ENCODE measurements around the gene PDXDC1. TPM values are rescaled to one million over a fixed set of nuclear protein-coding genes. Genes with fewer than 3 reads are reported as not detected.
A peak's percentile ranks its signal among the peaks of the same experiment; 100 is the strongest.

PDXDC1 gene
- total RNA-seq, 3 donors from 2014 or later (not counting 1 experiment from before 2014, with no cell fraction given) = 72.7 to 88.2 (median 75.1) TPM

GRCh38 chr16:15035163-15035729, 60.4 kb downstream of the PDXDC1 start:
- TF ChIP-seq, protein P1, sequence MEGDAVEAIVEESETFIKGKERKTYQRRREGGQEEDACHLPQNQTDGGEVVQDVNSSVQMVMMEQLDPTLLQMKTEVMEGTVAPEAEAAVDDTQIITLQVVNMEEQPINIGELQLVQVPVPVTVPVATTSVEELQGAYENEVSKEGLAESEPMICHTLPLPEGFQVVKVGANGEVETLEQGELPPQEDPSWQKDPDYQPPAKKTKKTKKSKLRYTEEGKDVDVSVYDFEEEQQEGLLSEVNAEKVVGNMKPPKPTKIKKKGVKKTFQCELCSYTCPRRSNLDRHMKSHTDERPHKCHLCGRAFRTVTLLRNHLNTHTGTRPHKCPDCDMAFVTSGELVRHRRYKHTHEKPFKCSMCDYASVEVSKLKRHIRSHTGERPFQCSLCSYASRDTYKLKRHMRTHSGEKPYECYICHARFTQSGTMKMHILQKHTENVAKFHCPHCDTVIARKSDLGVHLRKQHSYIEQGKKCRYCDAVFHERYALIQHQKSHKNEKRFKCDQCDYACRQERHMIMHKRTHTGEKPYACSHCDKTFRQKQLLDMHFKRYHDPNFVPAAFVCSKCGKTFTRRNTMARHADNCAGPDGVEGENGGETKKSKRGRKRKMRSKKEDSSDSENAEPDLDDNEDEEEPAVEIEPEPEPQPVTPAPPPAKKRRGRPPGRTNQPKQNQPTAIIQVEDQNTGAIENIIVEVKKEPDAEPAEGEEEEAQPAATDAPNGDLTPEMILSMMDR (IDR thresholded peaks at IDR 0.05) = no peak
- Mint-ChIP-seq H3K27me3 (ENCODE audit: low read depth in 2 of 2) (no peaks in the 10 kb centered on the region), H3K9me3 (no peaks in the 10 kb centered on the region), H3K27ac (no peak overlapping the region), H3K4me1 (peaks cover 14 to 15% of the 10 kb centered on the region in 2 donors), H3K36me3 (no peaks in the 10 kb centered on the region), H3K4me3 (no peak overlapping the region)
- ATAC-seq (no peak), DNase-seq (no peak)
- Histone ChIP-seq H3K4me3 (ENCODE audit: low read length) (no peak overlapping the region), H3K9me3 (ENCODE audit: control insufficient read depth, insufficient read depth, low read length) (no peaks in the 10 kb centered on the region), H3K4me1 (ENCODE audit: control insufficient read depth, insufficient read depth, low read length) (peaks cover 22% of the 10 kb centered on the region), H3K36me3 (ENCODE audit: control insufficient read depth, insufficient read depth, low read length) (peaks cover 78% of the 10 kb centered on the region), H3K27ac (ENCODE audit: low read length) (no peak overlapping the region), H3K27me3 (ENCODE audit: control insufficient read depth, insufficient read depth, low read length) (no peaks in the 10 kb centered on the region)
- WGBS (ENCODE audit: insufficient coverage) = 85% methylated on average over 15 of the region's 15 CpGs
- intact Hi-C loops (cut with micrococcal nuclease) = no loop called here

- H3K36me3 ChIP-seq (ENCODE audit: control insufficient read depth, insufficient read depth, low read length) = peaks cover 83% of the 10 kb centered on the region
- DNase-seq (no peak), ATAC-seq (no peak)
- Mint-ChIP-seq H3K27ac (no peak overlapping the region), H3K9me3 (no peaks in the 10 kb centered on the region), H3K4me3 (no peak overlapping the region), H3K4me1 (peaks cover 4 to 5% of the 10 kb centered on the region in 2 donors), H3K36me3 (no peaks in the 10 kb centered on the region), H3K27me3 (ENCODE audit: low read depth in 2 of 2) (no peaks in the 10 kb centered on the region)
- H3K4me3 ChIP-seq (ENCODE audit: low read length) = no peak overlapping the region
- no peaks in the 10 kb centered on the region for H3K27me3 ChIP-seq (ENCODE audit: control insufficient read depth, insufficient read depth, low read length)
- WGBS (ENCODE audit: insufficient coverage) = 91% methylated on average over 10 of the region's 10 CpGs
- no peak overlapping the region for H3K27ac ChIP-seq (ENCODE audit: low read length)
- no peaks in the 10 kb centered on the region for H3K9me3 ChIP-seq (ENCODE audit: control insufficient read depth, insufficient read depth, low read length)
- TF ChIP-seq, protein P1 (IDR thresholded peaks at IDR 0.05) = no peak
- peaks cover 6% of the 10 kb centered on the region for H3K4me1 ChIP-seq (ENCODE audit: control insufficient read depth, insufficient read depth, low read length)
- intact Hi-C loops (cut with micrococcal nuclease) = no loop called here
These were observed 62.2 kb downstream of the PDXDC1 start for GRCh38 chr16:15037003-15037402.

GRCh38 chr16:15037745-15038144, 62.9 kb downstream of the PDXDC1 start:
- H3K36me3 ChIP-seq (ENCODE audit: control insufficient read depth, insufficient read depth, low read length) = peaks cover 78% of the 10 kb centered on the region
- H3K4me1 Mint-ChIP-seq = peaks cover 4 to 5% of the 10 kb centered on the region in 2 donors
- no peaks in the 10 kb centered on the region for H3K4me1 ChIP-seq (ENCODE audit: control insufficient read depth, insufficient read depth, low read length)
- H3K4me3 ChIP-seq (ENCODE audit: low read length) = no peak overlapping the region
- DNase-seq = no peak
- no peaks in the 10 kb centered on the region for H3K27me3 ChIP-seq (ENCODE audit: control insufficient read depth, insufficient read depth, low read length)
- H3K27ac ChIP-seq (ENCODE audit: low read length) = no peak overlapping the region
- H3K36me3 Mint-ChIP-seq = no peaks in the 10 kb centered on the region
- intact Hi-C loops (cut with micrococcal nuclease) = no loop called here
- 96% methylated on average over 2 of the region's 4 CpGs for WGBS (ENCODE audit: insufficient coverage)
- no peaks in the 10 kb centered on the region for H3K9me3 ChIP-seq (ENCODE audit: control insufficient read depth, insufficient read depth, low read length)
- no peak overlapping the region for H3K4me3 Mint-ChIP-seq
- H3K27ac Mint-ChIP-seq = peak overlapping the region in 1 of 2 donors; percentile 57
- TF ChIP-seq, protein P1 (IDR thresholded peaks at IDR 0.05) = no peak
- H3K9me3 Mint-ChIP-seq = no peaks in the 10 kb centered on the region
- no peak for ATAC-seq
- no peaks in the 10 kb centered on the region for H3K27me3 Mint-ChIP-seq (ENCODE audit: low read depth in 2 of 2)

DNA sequence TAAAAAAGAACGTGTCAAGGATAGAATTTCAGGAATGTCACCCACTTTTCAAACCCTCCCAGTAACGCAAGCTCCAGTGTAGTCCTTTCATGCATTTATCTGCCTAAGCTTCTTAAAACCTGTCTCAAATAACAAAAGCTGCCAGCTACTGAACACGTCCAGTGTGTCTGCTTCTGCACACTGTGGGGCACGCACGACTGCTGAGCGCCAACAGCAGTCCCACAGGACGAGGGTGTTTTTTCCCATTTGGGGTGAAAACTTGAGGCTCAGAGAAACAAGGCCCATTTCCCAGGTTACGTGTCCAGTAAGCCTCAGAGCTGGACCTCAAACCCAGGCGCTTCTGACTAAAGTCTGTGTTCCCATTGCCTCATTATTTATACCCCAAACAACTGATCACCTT, 63.9 kb downstream of the PDXDC1 start:
- TF ChIP-seq, protein P1 (IDR thresholded peaks at IDR 0.05) = no peak
- Mint-ChIP-seq H3K4me1 (peaks cover 4 to 5% of the 10 kb centered on the region in 2 donors), H3K4me3 (no peak overlapping the region), H3K27ac (no peak overlapping the region), H3K27me3 (ENCODE audit: low read depth in 2 of 2) (no peaks in the 10 kb centered on the region), H3K9me3 (no peaks in the 10 kb centered on the region), H3K36me3 (no peaks in the 10 kb centered on the region)
- Histone ChIP-seq H3K27ac (ENCODE audit: low read length) (no peak overlapping the region), H3K4me3 (ENCODE audit: low read length) (no peak overlapping the region), H3K9me3 (ENCODE audit: control insufficient read depth, insufficient read depth, low read length) (no peaks in the 10 kb centered on the region), H3K4me1 (ENCODE audit: control insufficient read depth, insufficient read depth, low read length) (no peaks in the 10 kb centered on the region), H3K36me3 (ENCODE audit: control insufficient read depth, insufficient read depth, low read length) (peaks cover 69% of the 10 kb centered on the region), H3K27me3 (ENCODE audit: control insufficient read depth, insufficient read depth, low read length) (no peaks in the 10 kb centered on the region)
- intact Hi-C loops (cut with micrococcal nuclease) = no loop called here
- no peak for ATAC-seq
- no peak for DNase-seq
- WGBS (ENCODE audit: insufficient coverage) = 97% methylated on average over 9 of the region's 9 CpGs

Measured in natural killer cell (primary cell).